Measurements from ENCODE around the gene RTRAF. TPM values are rescaled to one million over a fixed set of nuclear protein-coding genes. Genes with fewer than 3 reads are reported as not detected.

Gene RTRAF
- total RNA-seq, 3 donors from 2014 or later (not counting 1 experiment from before 2014, with no cell fraction given) = 84.3 to 96.5 (median 92.7) TPM

GRCh38 chr14:51996148-51996746 is 6.9 kb downstream of the RTRAF start:
- 22% methylated on average over 2 of the region's 4 CpGs for WGBS (ENCODE audit: insufficient coverage)
- Mint-ChIP-seq H3K36me3 (no peaks in the 10 kb centered on the region), H3K27me3 (ENCODE audit: low read depth in 2 of 2) (no peaks in the 10 kb centered on the region), H3K9me3 (no peaks in the 10 kb centered on the region), H3K27ac (peak overlapping the region in 1 of 2 donors; percentile 68), H3K4me3 (no peak overlapping the region), H3K4me1 (peaks cover 7 to 10% of the 10 kb centered on the region in 2 donors)
- Histone ChIP-seq H3K27me3 (ENCODE audit: control insufficient read depth, insufficient read depth, low read length) (no peaks in the 10 kb centered on the region), H3K9me3 (ENCODE audit: control insufficient read depth, insufficient read depth, low read length) (no peaks in the 10 kb centered on the region), H3K4me3 (ENCODE audit: low read length) (no peak overlapping the region), H3K4me1 (ENCODE audit: control insufficient read depth, insufficient read depth, low read length) (no peaks in the 10 kb centered on the region), H3K36me3 (ENCODE audit: control insufficient read depth, insufficient read depth, low read length) (peaks cover 87% of the 10 kb centered on the region), H3K27ac (ENCODE audit: low read length) (no peak overlapping the region)
- ATAC-seq = peak in 2 of 3 donors; percentile 50 to 57
- intact Hi-C loops (cut with micrococcal nuclease) = loop anchor here (1.0 to 2.0 kb wide), 2 partner anchors 135 to 477 kb away; no protein-coding TSS in a partner anchor
- TF ChIP-seq, protein P1, sequence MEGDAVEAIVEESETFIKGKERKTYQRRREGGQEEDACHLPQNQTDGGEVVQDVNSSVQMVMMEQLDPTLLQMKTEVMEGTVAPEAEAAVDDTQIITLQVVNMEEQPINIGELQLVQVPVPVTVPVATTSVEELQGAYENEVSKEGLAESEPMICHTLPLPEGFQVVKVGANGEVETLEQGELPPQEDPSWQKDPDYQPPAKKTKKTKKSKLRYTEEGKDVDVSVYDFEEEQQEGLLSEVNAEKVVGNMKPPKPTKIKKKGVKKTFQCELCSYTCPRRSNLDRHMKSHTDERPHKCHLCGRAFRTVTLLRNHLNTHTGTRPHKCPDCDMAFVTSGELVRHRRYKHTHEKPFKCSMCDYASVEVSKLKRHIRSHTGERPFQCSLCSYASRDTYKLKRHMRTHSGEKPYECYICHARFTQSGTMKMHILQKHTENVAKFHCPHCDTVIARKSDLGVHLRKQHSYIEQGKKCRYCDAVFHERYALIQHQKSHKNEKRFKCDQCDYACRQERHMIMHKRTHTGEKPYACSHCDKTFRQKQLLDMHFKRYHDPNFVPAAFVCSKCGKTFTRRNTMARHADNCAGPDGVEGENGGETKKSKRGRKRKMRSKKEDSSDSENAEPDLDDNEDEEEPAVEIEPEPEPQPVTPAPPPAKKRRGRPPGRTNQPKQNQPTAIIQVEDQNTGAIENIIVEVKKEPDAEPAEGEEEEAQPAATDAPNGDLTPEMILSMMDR (IDR thresholded peaks at IDR 0.05) = peak; percentile 86
- DNase-seq = peak in 1 of 2 donors; percentile 72

- Mint-ChIP-seq H3K9me3 (no peaks in the 10 kb centered on the region), H3K36me3 (no peaks in the 10 kb centered on the region), H3K27me3 (ENCODE audit: low read depth in 2 of 2) (no peaks in the 10 kb centered on the region), H3K4me3 (no peak overlapping the region), H3K27ac (no peak overlapping the region), H3K4me1 (peaks cover 7 to 10% of the 10 kb centered on the region in 2 donors)
- TF ChIP-seq, protein P1 (IDR thresholded peaks at IDR 0.05) = no peak
- intact Hi-C loops (cut with micrococcal nuclease) = no loop called here
- no peaks in the 10 kb centered on the region for H3K9me3 ChIP-seq (ENCODE audit: control insufficient read depth, insufficient read depth, low read length)
- DNase-seq (no peak), ATAC-seq (no peak)
- no peaks in the 10 kb centered on the region for H3K27me3 ChIP-seq (ENCODE audit: control insufficient read depth, insufficient read depth, low read length)
- H3K4me3 ChIP-seq (ENCODE audit: low read length) = no peak overlapping the region
- H3K36me3 ChIP-seq (ENCODE audit: control insufficient read depth, insufficient read depth, low read length) = peaks cover 90% of the 10 kb centered on the region
- no peak overlapping the region for H3K27ac ChIP-seq (ENCODE audit: low read length)
- no peaks in the 10 kb centered on the region for H3K4me1 ChIP-seq (ENCODE audit: control insufficient read depth, insufficient read depth, low read length)
These were observed 9.0 kb downstream of the RTRAF start for GRCh38 chr14:51998348-51998747.

DNA sequence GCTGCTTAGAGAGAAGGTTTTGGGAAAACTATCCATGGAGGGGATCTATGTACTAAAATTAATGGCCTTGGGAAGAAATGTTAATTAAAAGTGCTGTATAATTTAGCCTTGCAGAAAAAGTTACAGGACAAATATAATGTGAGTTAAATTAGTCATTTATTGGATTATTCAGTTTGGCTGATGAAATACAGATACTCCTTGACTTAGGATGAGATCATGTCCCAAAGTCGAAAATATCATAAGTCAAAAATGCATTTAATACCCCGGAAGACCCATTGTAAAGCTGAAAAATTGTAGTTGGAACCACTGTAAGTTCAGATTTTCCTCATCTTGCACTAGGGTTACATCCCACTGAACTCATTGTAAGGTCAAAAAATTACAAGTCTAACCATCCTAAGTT is 9.7 kb downstream of the RTRAF start:
- Mint-ChIP-seq H3K4me3 (no peak overlapping the region), H3K4me1 (peaks cover 7 to 10% of the 10 kb centered on the region in 2 donors), H3K9me3 (no peaks in the 10 kb centered on the region), H3K27ac (no peak overlapping the region), H3K27me3 (ENCODE audit: low read depth in 2 of 2) (no peaks in the 10 kb centered on the region), H3K36me3 (peaks cover 2% of the 10 kb centered on the region)
- no peaks in the 10 kb centered on the region for H3K9me3 ChIP-seq (ENCODE audit: control insufficient read depth, insufficient read depth, low read length)
- H3K4me3 ChIP-seq (ENCODE audit: low read length) = no peak overlapping the region
- H3K27ac ChIP-seq (ENCODE audit: low read length) = no peak overlapping the region
- no peaks in the 10 kb centered on the region for H3K27me3 ChIP-seq (ENCODE audit: control insufficient read depth, insufficient read depth, low read length)
- H3K36me3 ChIP-seq (ENCODE audit: control insufficient read depth, insufficient read depth, low read length) = peaks cover 90% of the 10 kb centered on the region
- no peaks in the 10 kb centered on the region for H3K4me1 ChIP-seq (ENCODE audit: control insufficient read depth, insufficient read depth, low read length)
- ATAC-seq = no peak
- TF ChIP-seq, protein P1 (IDR thresholded peaks at IDR 0.05) = no peak
- DNase-seq = no peak
- intact Hi-C loops (cut with micrococcal nuclease) = no loop called here
- 93% methylated on average over 2 of the region's 2 CpGs for WGBS (ENCODE audit: insufficient coverage)

All from natural killer cell (primary cell).